Measurements from ENCODE around the gene LAMA3.
A peak's percentile ranks its signal among the peaks of the same experiment; 100 is the strongest.

The LAMA3 gene

GRCh38 chr18:23816740-23817139 is 127.5 kb downstream of the LAMA3 start:
- Histone ChIP-seq H3K4me3 (no peak overlapping the region), H3K9me3 (no peaks in the 10 kb centered on the region), H3K36me3 (no peaks in the 10 kb centered on the region), H3K27me3 (no peaks in the 10 kb centered on the region), H3K27ac (no peak overlapping the region), H3K4me1 (no peaks in the 10 kb centered on the region)
- intact Hi-C loops (cut with DNase I; ENCODE audit: low total_unique reads): loop anchor here (10.0 kb wide), 1 partner anchor 88 kb away; no protein-coding TSS in a partner anchor
- no peak for DNase-seq
- TF ChIP-seq CTCF (IDR thresholded peaks at IDR 0.05): no peak

GRCh38 chr18:23819001-23819400 is 129.7 kb downstream of the LAMA3 start:
- Histone ChIP-seq H3K9me3 (no peaks in the 10 kb centered on the region), H3K36me3 (no peaks in the 10 kb centered on the region), H3K4me3 (no peak overlapping the region), H3K27me3 (no peaks in the 10 kb centered on the region), H3K4me1 (no peaks in the 10 kb centered on the region), H3K27ac (no peak overlapping the region)
- TF ChIP-seq CTCF (IDR thresholded peaks at IDR 0.05): no peak
- DNase-seq: no peak
- intact Hi-C loops (cut with DNase I; ENCODE audit: low total_unique reads): loop anchor here (10.0 kb wide), 1 partner anchor 86 kb away; no protein-coding TSS in a partner anchor

GRCh38 chr18:23822590-23823385 is 133.5 kb downstream of the LAMA3 start:
- no peak overlapping the region for H3K27ac ChIP-seq
- H3K4me3 ChIP-seq: no peak overlapping the region
- H3K9me3 ChIP-seq: no peaks in the 10 kb centered on the region
- DNase-seq: no peak
- H3K27me3 ChIP-seq: no peaks in the 10 kb centered on the region
- no peaks in the 10 kb centered on the region for H3K36me3 ChIP-seq
- intact Hi-C loops (cut with DNase I; ENCODE audit: low total_unique reads): no loop called here
- no peak for TF ChIP-seq CTCF (IDR thresholded peaks at IDR 0.05)
- H3K4me1 ChIP-seq: peaks cover 0 to 34% (median 27%) of the 10 kb centered on the region in 4 donors

- H3K27ac ChIP-seq: peak overlapping the region; percentile 76 to 83
- no peak for TF ChIP-seq CTCF (IDR thresholded peaks at IDR 0.05)
- H3K9me3 ChIP-seq: no peaks in the 10 kb centered on the region
- H3K4me1 ChIP-seq: peaks cover 0 to 41% (median 27%) of the 10 kb centered on the region in 4 donors
- no peak overlapping the region for H3K4me3 ChIP-seq
- H3K36me3 ChIP-seq: no peaks in the 10 kb centered on the region
- no peaks in the 10 kb centered on the region for H3K27me3 ChIP-seq
- DNase-seq: no peak
- intact Hi-C loops (cut with DNase I; ENCODE audit: low total_unique reads): no loop called here
Observed at GRCh38 chr18:23824240-23824639, 135.0 kb downstream of the LAMA3 start.

GRCh38 chr18:23824669-23825068 is 135.4 kb downstream of the LAMA3 start:
- H3K27ac ChIP-seq: peak overlapping the region; percentile 76 to 83
- H3K27me3 ChIP-seq: no peaks in the 10 kb centered on the region
- H3K9me3 ChIP-seq: no peaks in the 10 kb centered on the region
- H3K4me3 ChIP-seq: no peak overlapping the region
- intact Hi-C loops (cut with DNase I; ENCODE audit: low total_unique reads): no loop called here
- no peaks in the 10 kb centered on the region for H3K36me3 ChIP-seq
- no peak for TF ChIP-seq CTCF (IDR thresholded peaks at IDR 0.05)
- no peak for DNase-seq
- peaks cover 0 to 41% (median 27%) of the 10 kb centered on the region in 4 donors for H3K4me1 ChIP-seq
